Measurements from ENCODE around the gene MYLK2.
A peak's percentile ranks its signal among the peaks of the same experiment; 100 is the strongest.

MYLK2 gene

GRCh38 chr20:31861135-31861384 is 41.9 kb downstream of the MYLK2 start:
- H3K27ac ChIP-seq = no peak overlapping the region
- no peak for DNase-seq (ENCODE audit: low spot score)

GRCh38 chr20:31861385-31862156 is 42.4 kb downstream of the MYLK2 start:
- no peak for TF ChIP-seq CTCF (IDR thresholded peaks at IDR 0.05)
- DNase-seq (ENCODE audit: low spot score) = peak; percentile 72
- Histone ChIP-seq H3K27ac (no peak overlapping the region), H3K4me3 (peak overlapping the region; percentile 76)

More at GRCh38 chr20:31861135-31861384, 41.9 kb downstream of the MYLK2 start:
- TF ChIP-seq CTCF (IDR thresholded peaks at IDR 0.05) = no peak
- peak overlapping the region; percentile 76 for H3K4me3 ChIP-seq

- no peak overlapping the region for H3K4me3 ChIP-seq
- H3K27ac ChIP-seq = no peak overlapping the region
- DNase-seq (ENCODE audit: low spot score) = no peak
- no peak for TF ChIP-seq CTCF (IDR thresholded peaks at IDR 0.05)
Measured at GRCh38 chr20:31862157-31862470, 43.0 kb downstream of the MYLK2 start.

GRCh38 chr20:31862506-31862905 is 43.4 kb downstream of the MYLK2 start:
- peak; percentile 43 for DNase-seq (ENCODE audit: low spot score)
- TF ChIP-seq CTCF (IDR thresholded peaks at IDR 0.05) = no peak
- no peak overlapping the region for H3K4me3 ChIP-seq
- H3K27ac ChIP-seq = no peak overlapping the region

- TF ChIP-seq CTCF (IDR thresholded peaks at IDR 0.05) = no peak
- Histone ChIP-seq H3K27ac (no peak overlapping the region), H3K4me3 (no peak overlapping the region)
- DNase-seq (ENCODE audit: low spot score) = peak; percentile 54
Measured at GRCh38 chr20:31863296-31864085, 44.3 kb downstream of the MYLK2 start.

- Histone ChIP-seq H3K27ac (no peak overlapping the region), H3K4me3 (no peak overlapping the region)
- DNase-seq (ENCODE audit: low spot score) = no peak
- TF ChIP-seq CTCF (IDR thresholded peaks at IDR 0.05) = no peak
Measured at GRCh38 chr20:31864521-31865400, 45.6 kb downstream of the MYLK2 start.

Data from coronary artery (tissue), 2 donors.